Renal cortical epithelial cell (primary cell): Measurements from ENCODE around the gene FAM241A. TPM values are rescaled to one million over a fixed set of nuclear protein-coding genes. Genes with fewer than 3 reads are reported as not detected.
A peak's percentile ranks its signal among the peaks of the same experiment; 100 is the strongest.
"Not testable (repeated sequence)": the region's sequence is repeated elsewhere in the genome, so short reads cannot be mapped to it uniquely, and the experiment has no call there.

Source experiments
- DNase-seq: peaks from one replicate; pipeline ENCODE4 v3.0.0-alpha.2; 2011; ENCODE audit warnings: low read depth
- total RNA-seq: library from RNA; depleted of rRNA; stranded (reverse); fragments of >200 nt; gene quantifications from 2 replicates; pipeline ENCODE4 v1.2.3, GENCODE V29; 2014

FAM241A gene
- total RNA-seq, 1 donor from 2014 or later, result 0.85 TPM

DNA sequence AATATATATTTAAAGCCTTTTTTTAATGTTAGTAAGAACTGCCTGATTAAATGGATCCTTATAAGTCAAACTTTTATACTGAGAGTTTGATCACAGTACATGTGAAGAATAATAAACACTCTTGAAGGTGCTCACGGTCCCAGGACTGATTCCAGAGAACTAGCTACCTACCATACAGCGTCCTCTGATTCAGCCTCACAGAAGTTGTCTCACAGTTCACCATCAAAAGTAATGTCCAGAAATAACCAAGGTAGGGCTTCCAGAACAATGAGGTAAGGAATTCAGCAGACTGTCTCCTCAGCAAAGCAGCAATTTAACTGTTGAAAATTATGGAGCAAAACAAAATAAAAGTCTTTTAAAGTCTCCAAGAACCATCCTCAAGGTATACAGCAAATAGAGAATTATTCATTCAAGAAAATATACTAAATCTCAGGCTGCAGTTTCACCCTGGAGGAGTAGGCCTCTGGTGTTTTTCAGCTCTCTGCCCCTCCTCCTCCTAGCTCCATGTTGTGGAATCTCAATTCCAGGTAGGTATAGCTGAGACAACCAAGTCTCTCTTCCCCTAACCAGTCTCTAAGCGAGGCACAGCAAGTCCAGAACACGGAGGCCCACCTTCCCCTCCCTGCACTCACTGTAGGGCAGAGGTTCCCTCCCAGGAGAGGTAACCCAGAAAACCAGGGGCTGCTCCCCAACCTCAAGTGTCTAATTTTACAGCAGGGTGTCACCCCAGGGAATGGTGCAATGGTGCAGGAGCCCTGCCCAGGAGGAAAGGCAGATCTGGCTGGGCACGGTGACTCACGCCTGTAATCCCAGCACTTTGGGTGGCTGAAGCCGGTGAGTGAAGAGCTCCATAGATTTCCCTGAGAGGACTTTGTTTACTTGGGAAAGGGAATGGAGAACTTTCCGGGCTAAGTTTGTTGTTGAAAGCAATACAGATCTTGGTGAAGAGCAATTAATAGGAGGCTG lies 28.6 kb downstream of the FAM241A start:
- DNase-seq, result peak; percentile 11

DNA sequence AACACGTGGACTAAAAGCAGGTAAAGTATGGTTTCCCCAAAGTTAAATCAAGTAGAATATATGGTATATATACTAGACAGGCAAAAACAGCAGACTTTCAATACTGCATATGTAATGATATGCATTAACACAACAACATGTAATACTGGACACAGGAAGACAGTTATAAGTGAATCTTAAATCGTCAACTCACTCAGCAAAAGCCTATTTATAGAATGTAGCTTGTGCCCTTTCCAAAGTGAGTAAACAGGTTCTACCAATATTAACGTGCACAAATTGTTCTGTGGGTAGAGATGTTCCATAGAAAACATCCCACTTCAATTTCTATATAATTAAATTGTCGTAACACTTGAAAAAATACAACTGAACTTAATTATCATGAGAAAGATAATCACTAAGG lies 30.6 kb downstream of the FAM241A start:
- DNase-seq, result no peak

DNA sequence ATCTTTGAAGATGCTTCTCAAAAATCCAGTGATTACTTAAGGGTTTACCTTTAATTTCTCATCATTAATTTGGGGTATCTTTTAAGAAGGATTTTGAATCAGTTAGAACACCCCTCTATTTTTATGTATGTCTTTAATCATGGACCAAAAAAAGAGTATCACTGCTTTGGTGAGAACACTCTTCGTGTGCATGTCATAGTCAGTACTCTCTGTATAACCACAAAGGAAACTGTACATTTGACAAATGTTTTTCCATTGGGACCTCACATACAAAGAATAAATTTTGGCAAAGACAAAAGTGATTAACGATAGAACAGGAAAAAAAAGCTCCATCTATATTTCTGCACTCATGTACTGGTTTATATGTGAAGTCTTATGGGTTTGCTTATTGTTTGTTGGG lies 31.3 kb downstream of the FAM241A start:
- no peak for DNase-seq

DNA sequence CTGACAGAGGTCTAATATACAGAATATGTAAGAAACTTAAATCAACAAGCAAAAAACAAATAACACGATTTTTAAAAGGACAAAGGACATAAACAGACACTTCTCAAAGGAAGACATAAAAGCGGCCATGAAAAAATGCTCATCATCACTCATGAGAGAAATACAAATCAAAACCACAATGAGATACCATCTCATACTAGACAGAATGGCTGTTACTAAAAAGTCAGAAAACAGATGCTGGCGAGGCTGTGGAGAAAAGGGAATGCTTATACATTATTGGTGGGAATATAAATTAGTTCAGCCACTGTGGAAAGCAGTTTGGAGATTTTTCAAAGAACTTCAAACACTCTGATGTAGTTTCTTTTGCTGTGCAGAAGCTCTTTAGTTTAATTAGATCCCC lies 33.5 kb downstream of the FAM241A start:
- DNase-seq, result not testable (repeated sequence)

DNA sequence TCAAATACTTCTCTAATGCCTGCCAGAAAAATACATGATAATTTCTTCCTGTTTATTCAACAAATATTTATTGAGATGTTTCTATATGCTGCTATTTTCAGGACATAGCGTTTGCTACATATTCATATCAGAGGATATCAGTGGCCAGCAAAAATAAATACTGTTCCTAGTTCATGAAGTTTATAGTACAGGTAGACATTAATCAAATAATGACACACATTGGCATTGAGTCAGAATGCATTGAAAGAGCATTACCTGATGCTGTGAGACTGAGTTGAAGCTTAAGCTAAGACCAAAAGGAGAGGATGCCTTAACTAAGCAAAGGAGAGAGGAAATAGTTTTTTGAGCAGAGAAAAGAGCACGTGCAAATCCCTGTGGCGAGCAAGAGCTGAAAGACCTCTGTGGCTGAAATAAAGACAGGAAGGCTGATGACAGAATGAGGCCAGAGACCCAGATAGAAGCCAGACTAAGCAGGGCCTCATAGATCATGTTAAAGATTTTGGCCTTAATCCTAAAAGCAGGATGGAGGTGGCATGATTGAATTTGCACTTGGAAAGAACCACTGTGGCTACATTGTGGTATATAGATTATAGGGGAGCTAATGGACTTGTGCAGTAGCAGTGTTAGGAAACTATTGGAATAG lies 36.2 kb downstream of the FAM241A start:
- no peak for DNase-seq

DNA sequence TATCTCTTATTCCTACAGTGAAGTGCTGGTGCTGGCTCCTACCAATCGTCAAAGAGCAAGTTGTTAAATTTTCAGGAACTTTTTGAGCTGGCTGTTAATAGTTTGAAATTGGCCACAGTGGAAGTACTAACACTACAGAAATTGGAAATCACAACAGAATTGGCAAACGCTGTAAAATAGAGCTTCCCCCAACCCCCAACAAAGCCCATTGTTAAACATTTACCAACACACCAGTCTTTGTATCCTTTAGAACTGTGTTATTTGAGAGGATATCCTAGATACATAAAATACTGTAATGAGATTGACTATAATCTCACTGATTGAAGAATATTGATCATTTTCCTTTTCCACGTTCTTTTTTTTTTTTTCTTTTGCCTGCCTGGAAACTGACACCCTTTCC lies 37.4 kb downstream of the FAM241A start:
- DNase-seq, result no peak

DNA sequence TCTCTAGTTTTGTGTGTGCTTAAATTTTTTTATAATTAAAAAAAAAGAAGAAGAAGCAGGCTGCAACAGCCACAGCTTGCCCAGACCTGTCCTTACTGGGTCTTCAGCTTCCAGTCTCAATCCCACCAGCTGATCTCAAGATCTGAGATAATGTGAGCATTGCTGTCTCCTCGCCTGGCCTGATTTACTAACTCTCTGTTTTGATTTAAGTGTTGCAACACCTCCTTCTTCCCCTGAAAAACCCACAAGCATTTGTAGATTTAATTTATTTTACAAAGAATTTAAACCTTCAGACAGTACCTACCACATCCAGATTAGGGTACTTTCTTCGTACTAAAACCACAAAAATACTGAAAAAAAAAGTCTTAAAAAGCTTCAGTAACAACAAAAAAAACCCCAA lies 38.0 kb downstream of the FAM241A start:
- peak; percentile 38 for DNase-seq

DNA sequence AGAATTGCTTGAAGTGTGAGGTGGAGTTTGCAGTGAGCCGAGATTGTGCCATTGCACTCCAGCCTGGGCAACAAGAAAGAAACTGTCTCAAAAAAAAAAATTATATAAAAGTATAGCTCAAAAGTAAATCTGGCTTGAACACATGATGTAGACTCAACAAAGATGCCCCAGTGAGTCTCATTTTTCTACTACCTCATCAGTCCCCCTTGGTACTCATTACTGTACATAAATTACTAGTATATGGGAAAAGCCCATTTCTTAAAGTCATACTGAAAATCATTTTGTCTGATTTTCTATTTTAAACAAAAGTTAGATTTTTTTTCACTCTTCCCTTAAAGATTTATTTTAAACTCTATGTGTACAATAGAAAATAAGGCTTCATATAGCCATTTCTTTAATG lies 39.2 kb downstream of the FAM241A start:
- no peak for DNase-seq

DNA sequence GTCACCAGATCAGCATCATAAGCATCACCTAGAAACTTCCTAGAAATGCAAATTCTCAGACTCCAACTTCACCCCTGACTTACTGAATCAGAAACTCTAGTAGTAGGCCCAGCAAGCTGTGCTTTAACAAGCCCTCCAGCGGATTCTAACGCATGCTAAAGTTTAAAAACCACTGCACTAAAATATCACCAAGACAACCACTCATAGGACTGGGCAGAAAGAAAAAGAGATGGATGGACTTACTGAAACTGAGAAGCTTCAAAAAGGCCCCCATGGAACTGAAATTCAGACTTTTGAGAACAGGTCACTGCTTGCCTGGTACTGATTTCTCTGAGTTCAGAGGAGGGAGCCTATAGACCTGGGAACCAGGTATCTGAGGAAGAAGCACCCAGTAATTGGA lies 40.1 kb downstream of the FAM241A start:
- no peak for DNase-seq

DNA sequence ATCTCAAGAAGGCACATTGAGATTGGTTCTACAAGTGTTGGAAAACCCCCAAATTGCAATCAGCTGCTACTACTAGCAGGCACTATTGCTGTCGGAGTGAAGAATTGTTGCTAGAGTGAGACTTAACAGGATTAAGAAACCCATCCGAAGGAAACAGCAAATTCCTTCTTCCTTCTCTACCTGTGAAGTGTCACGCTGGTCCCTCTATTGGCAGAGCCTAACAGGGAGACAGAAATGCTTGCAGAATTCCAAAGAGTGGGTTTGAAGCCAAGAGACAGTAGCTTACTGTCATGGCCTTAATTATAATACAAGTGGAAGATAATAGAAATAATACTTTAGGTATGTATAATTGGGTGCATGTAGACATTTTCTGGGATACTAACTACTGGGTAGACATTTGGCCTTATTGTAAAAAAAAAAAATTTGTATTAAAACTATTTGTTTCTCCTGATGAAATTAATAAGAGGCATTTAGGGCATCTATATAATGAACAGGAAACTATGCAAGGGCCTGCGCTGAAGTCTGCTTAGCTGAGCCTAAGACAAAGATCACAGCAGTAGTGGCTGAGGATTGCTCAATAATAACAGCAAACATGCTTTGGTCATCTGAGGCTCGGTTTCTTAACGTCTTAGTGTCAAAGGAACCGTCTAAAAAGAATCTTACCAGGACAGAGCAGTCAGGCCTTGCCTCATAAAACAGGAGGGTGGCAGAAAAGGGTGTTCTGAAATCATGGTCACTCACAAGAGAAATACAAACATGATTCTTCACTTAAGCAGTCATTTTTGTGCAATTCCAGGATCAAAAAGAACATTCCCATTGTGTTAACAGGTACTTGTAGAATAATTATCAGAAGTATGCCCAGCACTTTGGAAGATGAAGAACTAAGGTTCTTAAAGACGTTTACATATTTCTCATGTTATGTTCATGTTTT lies 40.8 kb downstream of the FAM241A start:
- DNase-seq, result peak; percentile 18

DNA sequence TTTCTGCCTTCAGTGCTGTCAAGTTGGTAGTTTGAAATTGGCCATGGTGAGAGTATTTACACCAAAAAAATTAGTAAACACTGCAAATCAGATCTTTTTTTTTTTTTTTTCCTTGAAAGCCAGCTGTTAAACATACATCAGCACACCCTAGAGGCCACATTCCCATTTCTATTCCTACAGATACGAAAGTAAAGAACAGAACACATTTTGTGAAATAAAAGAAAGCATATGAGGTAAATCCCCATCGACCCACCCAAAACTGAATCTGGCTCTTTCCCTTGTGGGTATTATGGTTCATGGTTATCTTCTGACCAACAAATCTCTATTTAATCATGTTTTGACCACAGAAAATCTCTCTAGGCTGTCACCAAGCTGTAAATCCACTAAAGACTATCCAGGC lies 44.5 kb downstream of the FAM241A start:
- peak; percentile 17 for DNase-seq

DNA sequence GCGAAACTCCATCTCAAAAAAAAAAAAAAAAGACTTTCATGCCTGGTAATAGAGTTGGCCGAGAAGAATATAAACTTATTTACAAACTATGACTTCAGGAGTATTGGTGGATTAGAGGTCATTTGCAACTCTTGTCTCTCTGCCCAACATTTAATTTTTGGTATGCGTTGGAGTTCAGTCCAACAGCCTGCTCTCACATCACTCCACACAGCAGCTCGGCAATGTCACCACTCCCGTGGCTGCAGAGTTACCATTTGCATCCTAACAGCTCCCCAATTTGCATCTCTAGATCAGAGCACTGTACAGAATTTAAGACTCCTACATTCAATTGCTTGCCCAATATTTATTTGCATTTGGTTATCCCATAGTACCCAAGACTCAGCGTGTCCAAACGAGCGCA lies 45.4 kb downstream of the FAM241A start:
- no peak for DNase-seq

DNA sequence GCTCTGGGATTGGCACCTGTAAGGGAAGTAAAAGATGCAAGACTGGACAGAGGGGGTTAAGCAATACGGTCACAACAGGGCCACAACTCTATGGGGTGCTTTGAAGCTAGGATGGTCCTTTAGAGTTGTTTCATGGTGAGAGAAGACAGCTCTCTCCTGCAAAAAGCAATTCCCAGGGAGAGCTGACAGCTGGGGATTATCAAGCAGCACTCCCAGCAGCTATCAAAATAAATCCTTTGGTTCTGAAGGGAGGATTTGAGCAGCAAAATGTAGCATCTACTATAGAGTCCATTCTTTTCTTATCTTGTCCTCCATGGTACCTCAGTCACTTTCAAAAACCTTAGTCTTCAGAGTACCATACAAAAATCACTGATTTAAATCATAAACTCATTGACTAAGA lies 51.2 kb downstream of the FAM241A start:
- no peak for DNase-seq

DNA sequence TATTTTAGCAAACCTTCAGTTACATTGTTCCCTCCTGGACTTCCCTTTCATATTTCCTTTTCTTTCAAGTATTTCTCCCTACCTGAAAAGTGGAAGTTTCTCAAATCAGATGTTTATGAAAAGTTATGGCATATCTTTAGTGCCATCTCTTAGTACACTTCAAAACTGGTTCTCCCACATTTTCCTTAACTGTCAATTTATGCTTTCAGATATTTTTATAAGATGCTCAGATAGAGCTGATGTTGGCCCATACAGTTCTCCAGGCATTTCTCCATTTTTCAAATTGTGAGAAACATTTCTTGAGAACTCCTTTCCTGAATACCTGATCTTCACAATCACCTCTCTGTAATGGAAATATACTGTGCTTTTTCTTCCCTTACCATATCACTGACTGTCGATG lies 53.8 kb downstream of the FAM241A start:
- DNase-seq, result no peak

DNA sequence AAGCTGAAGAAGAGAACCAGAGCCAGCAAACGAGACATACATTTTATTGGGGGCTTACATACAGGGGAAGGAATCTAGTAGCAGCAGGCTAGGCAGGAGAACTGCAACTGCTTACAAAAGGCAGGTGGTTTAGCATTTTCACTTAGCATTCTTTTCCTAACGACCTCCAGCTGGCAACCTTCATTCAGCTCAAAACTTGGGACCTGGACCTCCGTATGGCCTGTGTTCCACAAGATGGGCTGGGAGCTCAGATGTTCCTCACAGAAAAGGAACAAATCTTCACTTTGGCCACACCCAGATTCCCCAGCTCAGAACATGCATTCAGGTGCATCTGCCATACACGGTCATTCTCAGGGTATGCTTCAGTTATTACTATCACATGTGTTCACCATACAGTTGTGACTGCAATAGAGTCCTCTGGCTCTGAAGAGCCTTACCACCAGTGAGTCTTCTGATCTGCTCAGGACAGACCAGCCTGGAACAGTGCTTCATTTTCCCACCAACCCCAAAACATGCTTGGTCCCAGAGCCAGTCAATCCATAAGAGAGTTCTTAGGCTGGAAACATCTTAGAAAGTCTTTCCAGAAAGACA lies 56.8 kb downstream of the FAM241A start:
- DNase-seq, result no peak

DNA sequence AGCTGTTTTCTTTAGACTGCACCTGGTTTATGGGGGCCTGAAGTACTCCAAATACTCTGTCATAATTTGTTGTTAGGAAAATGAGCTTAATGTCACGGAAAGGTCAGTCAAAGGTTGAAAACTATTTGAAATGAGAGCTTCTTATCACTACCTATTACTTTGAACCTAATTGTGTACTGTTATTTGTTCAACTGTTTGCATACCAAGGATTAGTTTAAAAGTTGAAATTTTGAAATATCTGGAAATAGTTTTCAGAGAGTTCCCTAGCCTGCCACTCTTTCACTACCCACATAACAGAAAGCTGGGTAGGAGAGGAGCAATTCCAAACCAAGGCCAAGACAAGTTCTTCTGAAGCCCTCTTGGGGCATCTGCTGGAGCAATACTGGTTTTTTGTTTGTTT lies 58.3 kb downstream of the FAM241A start:
- no peak for DNase-seq

DNA sequence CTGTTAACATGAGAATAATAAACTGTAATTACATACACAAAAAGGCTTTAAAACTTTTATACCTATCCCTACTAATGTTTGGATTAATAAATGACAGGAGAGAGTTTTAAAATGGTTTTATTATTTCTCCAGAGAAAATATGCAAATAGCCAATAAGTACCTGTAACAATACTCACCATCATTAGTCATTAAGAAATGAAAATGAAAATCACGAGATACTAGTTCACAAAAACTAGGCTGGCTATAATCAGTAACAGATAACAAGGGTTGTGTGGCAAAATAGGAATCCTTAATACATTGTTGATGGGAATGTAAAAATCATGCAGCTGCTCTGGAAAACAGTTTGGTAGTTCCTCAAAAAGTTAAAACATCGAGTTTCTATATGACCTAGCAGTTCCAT lies 61.2 kb downstream of the FAM241A start:
- DNase-seq, result no peak

DNA sequence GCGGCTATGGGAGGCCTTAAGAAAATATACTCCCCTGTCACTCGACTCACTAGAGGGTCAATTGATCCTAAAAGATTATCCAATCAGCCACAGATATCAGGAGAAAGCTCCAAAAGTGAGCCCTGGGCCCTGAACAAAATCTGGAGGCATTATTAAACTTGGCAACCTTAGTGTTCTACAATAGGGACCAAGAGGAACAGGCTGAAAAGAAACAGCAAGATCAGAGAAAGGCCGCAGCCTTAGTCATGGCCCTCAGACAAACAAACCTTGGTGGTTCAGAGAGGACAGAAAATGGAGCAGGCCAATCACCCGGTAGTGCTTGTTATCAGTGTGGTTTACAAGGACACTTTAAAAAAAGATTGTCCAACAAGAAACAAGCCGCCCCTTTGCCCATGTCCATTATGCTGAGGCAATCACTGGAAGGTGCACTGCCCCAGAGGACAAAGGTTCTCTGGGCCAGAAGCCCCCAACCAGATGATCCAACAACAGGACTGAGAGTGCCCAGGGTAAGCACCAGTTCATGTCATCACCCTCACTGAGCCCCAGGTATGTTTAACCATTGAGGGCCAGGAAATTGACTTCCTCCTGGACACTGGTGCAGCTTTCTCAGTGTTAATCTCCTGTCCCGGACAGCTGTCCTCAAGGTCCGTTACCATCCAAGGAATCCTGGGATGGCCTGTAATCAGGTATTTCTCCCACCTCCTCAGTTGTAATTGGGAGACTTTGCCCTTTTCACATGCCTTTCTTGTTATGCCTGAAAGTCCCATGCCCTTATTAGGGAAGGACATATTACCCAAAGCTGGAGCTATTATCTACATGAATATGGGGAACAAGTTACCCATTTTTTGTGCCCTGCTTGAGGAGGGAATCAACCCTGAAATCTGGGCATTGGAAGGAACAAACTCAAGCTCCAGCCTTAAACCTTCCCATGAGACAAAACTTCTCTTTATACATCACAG lies 63.2 kb downstream of the FAM241A start:
- not testable (repeated sequence) for DNase-seq

DNA sequence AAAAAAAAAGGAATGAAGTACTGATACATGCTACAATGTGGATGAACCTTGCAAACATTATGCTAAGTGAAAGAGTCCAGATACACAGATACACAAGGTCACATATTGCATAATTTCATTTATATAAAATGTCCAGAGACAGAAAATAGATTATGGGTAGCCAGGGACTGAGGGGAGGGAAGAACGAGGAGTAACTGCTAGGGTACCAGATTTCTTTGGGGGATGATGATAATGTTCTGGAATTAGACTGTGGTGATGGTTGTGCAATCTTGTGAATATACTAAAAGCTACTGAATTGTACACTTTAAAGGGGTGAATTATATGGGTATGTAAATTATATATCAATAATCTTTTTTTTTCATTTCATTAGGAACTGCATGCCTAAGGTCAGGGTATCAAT lies 65.5 kb downstream of the FAM241A start:
- DNase-seq, result no peak

DNA sequence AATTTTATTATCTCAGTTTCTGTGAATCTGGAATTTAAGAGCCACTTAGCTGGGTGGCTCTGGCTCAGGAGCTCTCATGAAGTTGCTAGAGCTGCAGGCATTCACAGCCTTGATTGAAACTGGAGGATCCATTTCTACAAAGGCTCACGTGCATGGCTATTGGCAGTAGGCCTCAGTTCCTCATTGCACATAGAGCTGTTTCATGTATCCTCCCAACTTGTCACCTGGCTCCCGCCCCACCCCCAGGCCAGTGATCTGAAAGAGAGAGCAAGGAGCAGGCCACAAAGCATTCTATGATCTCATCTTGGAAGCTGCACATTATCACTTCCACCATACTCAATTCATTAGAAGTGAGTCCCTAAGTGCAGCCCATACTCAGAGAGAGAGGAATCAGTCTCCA lies 67.8 kb downstream of the FAM241A start:
- DNase-seq, result no peak

DNA sequence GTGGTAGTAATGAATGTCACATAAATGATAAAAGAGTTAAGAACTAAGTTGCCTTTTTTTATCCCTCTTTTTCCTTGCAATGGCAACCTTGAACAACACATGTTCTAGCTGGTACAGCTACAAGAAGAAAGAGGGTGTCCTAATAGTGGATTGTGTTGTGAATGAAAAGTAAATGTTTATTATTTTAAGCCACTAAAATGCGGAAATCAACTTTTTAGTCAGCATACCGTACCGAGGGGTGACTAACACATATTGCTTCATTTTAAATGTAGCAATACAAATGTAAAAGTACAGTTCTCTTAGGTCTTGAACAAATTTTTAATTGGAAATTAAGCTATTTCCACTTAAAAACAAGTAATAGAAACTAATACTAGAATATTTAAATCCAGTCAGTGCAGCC lies 68.6 kb downstream of the FAM241A start:
- DNase-seq, result no peak
